ENCODE measurements around the gene PLEKHS1.
"Not testable (repeated sequence)": the region's sequence is repeated elsewhere in the genome, so short reads cannot be mapped to it uniquely, and the experiment has no call there.

PLEKHS1 gene

DNA sequence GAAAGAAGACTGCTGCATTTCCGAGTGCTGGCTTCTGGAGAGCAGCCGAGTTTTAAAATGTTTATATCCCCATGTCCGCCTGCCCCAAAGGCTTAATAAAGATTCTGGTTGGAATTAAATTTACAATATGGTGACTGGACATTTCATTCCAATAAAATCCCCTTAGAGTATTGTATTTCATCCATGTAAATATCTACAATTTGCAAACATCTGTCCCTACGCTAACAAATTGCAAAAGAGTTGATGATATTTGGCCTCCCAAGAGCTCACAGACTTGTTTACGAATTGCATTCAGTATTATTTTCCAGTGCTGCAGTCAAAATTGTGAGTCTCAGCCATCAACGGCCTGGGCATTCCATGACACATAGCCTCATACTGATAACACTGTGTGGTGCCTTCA, 50.1 kb downstream of the PLEKHS1 start:
- no peak for DNase-seq (ENCODE audit: low spot score)

DNA sequence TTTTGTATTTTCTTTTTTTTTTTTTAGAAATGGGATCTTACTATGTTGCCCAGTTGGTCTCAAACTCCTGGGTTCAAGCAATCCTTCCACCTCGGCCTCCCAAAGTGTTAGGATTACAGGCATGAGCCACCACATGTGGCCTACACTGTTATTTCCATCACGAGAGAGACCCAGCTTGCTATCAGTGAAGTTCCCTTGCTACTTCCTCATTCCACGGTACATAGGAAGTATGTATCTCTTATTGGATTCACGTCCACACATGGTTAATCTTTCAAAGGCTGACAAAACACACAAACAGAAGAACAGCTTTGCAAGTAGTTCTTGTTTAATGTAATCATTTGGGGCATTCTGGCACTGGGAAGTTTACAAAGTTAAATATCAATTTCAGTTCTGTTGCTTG, 51.5 kb downstream of the PLEKHS1 start:
- no peak for DNase-seq (ENCODE audit: low spot score)

DNA sequence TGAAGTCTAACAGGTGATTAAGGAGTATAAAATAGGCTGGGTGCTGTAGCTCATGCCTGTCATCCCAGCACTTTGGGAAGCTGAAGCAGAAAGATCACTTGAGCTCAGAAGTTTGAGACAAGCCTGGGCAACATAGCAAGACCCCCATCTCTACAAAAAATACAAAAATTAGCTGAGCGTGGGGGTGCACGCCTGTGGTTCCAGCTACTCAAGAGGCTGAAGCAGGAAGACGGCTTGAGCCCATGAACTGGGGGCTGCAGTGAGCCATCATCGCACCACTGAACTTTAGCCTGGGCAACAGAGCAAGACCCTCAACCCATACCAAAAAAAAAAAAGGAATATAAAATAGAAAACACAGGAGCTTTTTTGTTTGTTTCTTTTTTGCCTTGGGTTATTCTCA, 55.0 kb downstream of the PLEKHS1 start:
- no peak for DNase-seq (ENCODE audit: low spot score)

DNA sequence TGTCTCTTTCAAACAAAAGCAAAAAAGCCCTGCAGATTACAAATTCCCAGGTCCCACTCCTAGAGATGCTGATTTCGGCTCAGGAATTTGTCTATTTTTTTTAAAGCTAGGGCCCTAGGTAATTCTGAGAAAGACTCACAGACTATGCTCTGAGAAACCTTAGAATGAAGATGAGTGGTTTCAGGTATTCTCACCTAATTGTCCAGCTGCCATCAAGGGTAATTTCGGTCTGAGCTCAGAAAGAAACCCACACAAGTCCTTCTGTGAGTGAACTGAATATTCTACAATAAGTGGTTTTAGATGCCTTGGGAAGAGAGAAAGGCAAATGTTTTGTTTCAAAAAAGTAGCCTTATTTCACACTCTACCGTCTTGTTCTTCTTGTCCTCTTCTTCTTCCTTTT, 56.7 kb downstream of the PLEKHS1 start:
- no peak for DNase-seq (ENCODE audit: low spot score)

DNA sequence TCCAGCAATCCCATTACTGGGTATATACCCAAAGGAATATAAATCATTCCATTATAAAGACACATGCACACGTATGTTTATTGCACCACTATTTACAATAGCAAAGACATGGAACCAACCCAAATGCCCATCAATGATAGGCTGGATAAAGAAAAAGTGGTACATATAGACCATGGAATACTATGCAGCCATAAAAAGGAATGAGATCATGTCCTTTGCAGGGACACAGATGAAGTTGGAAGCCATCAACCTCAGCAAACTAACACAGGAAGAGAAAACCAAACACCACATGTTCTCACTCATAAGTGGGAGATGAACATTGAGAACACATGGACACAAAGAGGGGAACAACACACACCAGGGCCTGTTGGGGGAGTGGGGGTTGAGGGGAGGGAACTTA, 63.2 kb downstream of the PLEKHS1 start:
- DNase-seq (ENCODE audit: low spot score), result not testable (repeated sequence)

DNA sequence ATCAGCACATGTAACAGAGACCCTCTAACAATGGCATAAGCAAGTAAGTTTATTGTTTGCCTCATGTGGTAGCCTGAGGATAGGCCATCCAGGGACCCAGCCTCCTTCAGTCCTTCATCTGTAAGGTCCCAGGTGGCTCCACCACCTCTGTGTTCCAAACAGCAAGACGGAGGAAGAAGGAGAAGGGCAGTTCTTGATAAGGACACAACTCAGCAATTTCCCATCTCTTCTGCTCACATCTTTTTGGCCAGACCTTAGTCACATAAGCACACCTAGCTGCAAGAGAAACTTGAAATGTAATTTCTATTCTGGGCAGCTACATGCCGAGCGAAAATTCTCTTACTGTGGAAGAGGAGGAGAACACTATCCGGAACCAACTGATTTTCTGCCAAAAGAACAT, 68.5 kb downstream of the PLEKHS1 start:
- no peak for DNase-seq (ENCODE audit: low spot score)

DNA sequence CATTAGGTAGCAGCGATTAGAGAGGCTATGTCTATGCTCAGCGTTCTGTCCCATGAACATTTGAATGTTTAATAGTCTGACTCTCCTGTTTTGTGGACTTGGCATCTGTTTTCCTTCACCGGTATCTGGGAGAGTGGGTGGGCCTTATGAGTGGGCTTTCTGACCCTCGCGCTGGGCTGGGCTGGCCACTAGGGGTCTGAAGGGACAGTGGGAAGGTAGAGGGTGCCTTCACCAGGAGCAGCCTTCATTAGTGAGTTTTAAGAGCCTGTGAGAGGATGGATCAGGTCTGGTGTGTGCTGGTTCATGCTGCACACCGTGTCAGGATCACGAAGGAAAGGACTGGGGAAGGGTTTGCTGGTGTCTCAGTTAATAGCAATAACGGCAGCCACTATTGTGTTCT, 69.0 kb downstream of the PLEKHS1 start:
- DNase-seq (ENCODE audit: low spot score), result no peak

DNA sequence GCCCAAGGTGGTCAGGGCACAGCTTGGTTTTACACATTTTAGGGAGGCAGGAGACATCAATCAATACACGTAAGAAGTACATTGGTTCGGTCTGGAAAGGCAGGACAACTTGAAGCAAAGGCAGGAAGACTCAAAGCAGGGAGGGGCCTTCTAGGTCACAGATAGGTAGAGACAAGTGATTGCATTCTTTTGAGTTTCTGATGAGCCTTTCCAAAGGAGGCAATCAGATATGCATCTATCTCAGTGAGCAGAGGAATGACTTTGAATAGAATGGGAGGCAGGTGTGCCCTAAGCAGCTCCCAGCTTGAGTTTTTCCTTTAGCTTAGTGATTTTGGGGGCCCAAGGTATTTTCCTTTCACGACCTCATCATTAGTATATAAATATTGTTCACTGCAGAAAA, 69.8 kb downstream of the PLEKHS1 start:
- DNase-seq (ENCODE audit: low spot score), result not testable (repeated sequence)

DNA sequence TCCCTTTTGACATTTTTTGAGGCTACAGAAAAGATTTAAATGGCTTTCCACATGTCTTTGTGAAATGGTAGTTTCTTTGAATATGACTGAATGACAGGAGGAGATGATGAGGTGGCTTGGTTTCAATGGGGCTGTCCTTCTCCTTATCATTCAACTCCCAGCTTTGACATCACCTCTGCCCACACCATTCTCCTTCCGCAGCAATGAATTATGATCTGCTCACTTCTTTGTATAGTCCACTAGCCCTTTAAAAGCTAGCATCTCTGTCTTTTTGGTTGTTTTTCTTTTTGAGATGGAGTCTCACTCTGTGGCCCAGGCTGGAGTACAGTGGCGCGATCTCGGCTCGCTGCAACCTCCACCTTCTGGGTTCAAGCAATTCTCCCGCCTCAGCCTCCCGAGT, 70.7 kb downstream of the PLEKHS1 start:
- no peak for DNase-seq (ENCODE audit: low spot score)

DNA sequence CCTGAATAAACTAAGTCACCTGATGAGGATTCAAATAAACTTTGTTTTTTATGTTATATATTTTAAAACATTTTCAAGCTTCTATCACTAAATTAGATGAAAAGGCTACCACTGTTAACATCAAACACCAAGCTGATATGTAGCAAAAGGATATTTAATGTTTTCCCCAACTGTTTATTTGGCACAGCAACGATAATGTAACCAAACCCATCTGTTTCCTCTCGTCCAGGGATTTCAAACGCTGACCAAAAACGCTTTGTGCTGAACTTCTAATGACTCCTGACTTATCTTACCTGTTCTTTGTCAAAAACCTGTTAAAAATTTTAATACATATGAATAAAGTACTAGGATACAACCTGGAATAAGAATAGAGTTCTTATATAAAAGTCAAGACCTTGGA, 71.9 kb downstream of the PLEKHS1 start:
- no peak for DNase-seq (ENCODE audit: low spot score)

DNA sequence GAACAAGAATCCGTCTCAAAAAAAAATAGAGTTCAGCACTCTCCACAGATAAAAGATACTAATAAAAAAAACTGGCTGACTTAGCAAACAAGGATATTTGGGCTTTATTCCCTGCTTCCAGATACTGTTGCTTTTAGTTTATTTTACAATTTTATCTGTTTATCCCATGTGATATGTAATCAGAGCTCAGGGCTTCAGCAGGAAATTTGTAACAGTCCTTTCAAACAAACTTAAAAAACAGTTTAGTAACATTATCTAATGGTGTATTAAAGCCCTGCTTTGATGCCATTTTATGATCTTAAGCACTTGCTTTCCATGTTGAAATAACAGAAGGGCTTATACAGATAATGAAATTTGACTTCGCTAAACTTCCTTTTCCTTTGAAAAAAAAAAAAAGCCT, 74.3 kb downstream of the PLEKHS1 start:
- no peak for DNase-seq (ENCODE audit: low spot score)

DNA sequence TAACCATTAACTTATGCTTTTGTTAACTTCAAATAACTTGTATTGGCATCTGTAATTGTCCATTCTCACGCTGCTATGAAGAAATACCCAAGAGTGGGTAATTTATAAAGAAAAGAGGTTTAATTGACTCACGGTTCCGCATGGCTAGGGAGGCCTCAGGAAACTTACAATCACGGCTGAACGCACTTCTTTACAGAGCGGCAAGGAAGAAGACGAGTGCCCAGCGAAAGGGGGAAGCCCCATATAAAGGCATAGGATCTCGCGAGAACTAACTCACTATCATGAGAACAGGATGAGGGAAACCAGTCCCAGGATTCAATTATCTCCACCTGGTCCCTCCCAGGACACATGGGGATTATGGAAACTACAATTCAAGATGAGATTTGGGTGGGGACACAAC, 77.1 kb downstream of the PLEKHS1 start:
- not testable (repeated sequence) for DNase-seq (ENCODE audit: low spot score)
